Measurements from ENCODE around the gene GALNT10.

GALNT10 gene

DNA sequence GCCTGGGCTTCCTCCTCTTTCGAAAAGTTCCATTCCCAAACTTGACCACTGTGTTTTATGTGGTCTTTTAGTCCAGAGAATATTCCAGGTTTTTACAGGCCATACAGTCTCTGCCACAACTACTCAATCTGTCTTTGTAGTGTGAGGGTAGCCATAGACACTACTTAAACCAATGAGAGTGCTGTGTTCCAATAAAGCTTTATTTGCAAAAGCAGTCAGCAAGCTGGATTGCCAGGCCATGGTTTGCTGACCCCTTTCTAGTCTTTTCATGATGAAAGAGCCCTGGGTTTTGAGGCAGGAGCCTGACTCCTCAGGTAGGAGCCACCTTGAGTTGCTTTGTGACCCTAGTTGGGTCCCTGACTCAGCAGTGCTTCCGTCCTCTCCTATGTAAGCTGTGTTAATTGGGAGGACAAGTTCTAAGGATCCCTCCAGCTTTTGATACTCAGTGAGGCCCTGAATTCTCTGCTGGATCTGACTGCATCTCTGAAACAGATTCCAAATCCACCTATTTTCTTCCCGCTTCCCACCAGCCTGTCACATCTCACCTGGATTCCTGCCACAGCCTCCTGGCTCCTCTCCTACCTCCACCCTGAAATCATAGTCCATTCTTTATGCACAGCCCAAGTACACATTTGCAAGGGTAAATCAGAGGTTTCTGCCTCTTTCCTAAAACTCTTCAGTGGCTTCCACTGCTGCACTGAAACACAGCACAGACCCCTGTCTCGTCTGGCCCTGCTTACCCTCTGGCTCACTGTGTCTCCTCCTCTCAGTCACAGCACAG, 13.5 kb downstream of the GALNT10 start:
- DNase-seq = no peak

DNA sequence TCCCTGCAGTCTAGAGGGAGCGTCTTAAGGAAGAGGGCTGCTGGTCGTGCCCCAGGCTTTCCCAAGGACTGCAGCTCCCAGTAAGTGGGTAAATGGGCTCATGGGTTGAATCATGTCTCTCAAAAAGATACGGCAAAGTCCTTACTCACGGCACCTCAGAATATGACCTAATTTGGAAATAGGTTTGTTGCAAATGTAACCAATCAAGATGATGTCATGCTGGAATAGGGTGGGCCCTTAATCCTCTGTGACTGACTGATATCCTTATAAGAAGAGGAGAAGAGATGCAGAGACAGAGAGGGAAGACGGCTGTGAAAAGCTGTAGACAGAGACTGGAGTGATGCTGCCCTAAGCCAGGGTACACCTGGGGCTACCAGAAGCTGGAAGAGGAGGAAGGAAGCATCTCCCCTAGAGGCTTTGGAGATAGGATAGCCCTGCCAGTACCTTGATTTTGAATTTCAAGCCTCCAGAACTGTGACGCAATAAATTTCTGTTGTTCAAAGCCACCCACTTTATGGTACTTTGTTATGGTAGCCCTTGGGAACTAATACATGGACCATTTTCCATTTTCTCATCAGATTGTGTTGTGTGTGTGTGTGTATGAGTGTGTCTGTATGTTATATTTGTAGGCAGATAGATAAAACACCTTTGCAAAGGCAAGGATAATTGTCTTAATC, 15.0 kb downstream of the GALNT10 start:
- no peak for DNase-seq

DNA sequence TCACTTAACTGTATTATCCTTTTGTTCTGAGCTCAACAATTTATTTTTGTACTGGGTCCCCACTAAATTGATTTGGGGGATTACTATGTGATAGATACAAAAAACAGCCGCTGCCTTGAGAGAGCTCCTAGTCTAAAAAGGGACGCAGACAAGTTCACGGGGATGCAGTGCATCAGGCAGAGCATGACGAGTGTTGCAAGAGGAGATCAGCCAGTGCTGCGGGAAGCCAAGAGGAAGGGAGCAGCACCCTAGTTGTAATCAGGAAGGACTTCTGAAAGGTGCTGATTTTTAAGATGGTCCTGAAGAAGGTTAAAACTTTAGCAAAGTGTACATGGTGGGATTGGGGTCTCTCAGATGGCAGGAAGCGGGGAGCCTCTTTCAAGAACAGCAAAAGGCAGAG, 15.8 kb downstream of the GALNT10 start:
- no peak for DNase-seq

DNA sequence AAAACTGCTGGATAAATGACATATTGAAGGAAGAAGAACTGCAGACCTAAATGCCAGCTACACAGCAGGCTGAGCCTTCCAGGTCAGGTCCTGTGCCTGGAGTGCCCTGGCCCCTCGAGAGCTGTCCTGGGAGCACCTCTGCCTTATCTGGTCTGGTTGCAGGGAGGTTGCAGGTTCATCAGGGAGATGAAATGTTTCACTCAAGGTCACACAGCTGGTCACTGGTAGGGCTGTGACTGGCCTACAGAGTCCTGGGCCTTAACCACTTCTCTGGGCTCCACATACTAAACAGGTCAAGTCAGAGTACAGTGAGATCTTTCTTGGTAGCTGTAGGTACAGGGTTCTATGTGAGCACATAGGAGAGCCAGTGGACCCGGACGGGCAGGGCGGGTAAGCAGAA, 16.7 kb downstream of the GALNT10 start:
- DNase-seq = no peak

DNA sequence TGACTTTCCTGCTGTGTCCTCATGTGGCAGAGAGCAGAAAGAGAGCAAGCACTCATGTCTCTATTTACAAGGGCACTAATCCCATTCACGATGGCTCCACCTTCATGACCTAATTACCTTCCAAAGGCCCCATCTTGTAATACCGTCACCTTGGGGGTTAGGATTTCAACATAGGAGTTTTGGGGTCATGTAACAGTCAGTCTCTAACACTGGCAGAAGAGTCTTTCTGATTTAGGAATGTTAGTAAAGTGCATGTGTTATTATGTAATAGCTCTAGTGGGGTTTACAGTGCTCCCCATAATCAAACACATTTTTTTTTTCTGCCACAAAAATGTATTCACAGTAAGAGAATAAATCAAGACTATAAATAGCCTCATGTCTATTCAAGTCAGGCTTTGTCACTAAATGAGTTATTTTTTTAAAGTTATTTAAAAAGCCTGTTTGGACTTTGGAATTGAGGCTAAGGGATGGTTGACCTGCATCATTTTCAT, 19.1 kb downstream of the GALNT10 start:
- no peak for DNase-seq

DNA sequence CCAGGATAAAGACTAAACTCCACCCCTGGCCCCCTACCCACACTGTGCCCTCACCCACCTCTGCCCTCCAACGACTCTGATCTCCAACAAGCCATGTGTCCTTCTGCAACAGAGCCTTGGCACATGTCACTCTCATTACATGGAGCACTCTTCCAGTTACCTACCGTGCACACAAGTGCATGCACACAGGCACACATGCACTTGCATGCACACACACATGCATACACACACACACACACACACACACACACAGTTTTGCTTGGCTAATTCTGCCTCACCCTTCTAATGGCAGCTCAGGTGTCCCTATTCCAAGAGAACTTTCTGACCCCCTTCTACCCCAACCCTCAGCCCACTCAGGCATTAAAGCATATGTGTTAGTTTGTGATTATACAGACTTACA, 19.6 kb downstream of the GALNT10 start:
- no peak for DNase-seq

DNA sequence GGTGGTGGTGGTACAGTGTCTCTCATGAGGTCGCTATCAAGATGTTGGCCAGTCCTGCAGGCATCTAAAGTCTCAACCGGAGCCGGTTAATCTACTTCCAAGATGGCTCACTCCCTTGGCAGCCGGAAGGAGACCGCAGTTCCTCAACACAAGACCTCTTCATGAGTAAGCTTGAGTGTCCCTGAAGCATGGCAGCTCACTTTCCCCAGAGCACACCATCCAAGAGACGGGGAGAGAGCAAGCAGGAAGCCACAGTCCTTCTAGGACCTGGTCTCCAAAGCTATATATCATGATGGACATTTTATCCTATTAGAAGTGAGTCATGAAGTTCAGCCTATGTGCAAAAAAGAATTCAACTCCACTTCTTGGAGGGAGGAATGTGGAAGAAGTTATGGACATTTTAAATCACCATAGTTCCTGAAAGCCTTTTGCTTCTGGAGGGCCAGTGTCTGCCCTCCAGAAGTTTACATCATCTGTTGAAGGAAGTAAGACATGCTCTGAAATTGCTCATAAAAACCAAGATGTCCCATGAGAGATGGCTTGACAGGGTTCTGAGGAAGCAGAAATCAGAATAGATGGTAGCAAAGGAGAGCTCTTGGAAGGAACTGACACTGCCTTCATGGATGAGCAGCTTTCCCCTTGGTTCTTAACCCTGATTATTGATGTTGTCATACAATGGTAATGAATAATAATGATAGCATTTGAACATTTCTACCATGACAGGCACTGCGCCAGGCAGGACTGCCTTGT, 21.3 kb downstream of the GALNT10 start:
- DNase-seq = no peak

DNA sequence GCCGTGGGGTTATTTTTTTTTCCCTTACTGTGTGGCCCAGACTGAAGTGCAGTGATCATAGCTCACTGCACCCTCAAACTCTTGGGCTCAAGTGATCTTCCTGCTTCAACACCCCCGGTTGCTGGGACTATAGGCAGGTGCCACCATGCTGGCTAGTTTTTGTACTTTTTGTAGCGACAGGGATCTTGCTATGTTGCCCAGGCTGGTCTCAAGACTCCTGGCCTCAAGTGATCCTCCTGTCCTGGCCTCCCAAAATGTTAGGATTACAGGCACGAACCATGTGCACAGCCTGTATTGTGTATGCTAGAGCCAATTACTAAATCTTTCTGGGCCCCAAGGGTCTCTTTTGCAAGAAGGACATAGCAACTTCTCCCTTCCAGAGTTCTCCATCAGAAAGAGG, 23.1 kb downstream of the GALNT10 start:
- no peak for DNase-seq

DNA sequence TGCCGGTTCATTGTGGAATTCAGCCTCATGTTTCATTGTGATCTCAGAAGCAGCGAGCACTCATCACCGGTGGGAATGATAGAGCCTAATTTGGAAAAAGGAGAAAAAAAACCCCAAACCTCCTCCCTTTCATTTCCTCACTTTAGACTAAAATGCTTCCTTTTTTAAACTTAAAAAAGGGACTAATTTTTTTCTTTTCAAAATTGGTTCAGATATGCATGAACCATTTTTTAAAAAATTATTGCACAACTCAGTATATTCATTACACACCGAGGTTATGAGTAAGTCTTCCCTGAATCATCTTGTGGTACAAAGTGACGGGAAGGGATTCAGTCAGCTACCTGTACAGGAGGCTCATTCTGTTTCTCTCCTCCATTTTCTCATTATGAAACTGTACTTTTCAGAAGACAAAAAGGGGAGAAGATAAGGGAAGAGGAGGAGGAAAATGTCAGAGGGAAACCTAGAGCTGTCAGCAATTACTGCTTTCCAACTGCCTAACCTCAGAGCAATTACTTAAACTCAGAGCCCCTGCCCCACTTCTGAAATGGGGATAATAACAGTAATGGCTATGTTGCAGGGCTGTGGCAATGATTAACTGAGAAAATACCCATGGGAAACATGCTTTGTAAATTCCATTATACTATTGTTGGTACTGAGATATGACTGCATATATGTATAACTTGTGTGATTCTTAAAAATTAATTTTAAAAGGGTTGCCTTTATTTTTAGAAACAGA, 24.0 kb downstream of the GALNT10 start:
- no peak for DNase-seq

DNA sequence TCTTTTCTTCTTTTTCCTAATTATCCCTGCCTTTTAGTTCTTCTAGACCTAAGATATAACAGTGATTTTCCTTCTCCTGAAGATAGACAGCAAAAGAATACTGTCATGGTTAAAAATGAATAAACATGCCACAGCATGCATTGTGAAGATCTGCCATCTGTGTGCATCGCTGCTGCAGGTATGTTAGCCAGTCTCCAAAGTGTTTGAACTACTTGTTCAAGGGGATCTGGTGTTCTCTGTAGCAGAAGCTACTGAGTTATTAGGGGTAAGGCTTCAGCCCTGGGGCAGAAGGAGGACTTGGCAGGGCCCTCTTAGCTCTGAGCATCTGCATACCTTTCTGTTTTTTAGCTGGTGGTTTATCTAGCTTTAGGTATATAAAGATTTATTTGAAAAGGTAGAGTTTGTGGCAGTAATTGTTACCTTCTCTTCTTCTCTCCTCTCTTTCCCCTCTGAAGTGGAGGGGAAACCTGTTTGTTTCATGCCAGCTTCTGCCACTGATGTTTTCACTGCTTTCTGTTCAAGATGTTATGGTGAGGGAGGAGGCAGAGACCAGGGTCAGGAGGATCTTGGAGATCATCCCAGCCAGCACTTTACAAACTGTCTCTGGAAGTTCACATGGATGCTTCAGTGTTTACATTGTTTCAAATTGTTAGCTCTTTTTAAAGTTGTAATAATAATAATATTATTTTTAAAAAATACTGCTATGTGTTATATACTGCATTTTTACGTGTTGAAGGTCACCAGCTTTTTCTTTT, 25.2 kb downstream of the GALNT10 start:
- no peak for DNase-seq

DNA sequence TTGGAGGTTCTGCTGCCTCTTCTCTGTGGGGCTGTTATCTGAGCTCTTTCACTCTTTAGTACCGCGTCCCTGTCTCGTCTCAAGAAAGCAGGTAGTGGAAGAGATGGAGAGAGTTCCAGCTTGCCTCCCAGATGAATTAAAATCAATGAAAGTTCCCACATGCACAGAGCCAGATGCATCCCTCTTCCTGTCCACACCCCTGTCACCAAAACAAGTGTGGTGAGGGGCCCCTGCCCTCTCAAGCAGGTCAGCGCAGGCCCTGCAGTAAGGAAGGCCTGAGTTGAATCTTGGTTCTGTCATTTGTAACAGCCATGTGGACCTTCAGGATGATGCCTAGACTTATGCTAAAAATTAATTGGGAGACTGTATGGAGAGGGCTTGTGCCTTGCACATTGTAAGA, 26.9 kb downstream of the GALNT10 start:
- no peak for DNase-seq

DNA sequence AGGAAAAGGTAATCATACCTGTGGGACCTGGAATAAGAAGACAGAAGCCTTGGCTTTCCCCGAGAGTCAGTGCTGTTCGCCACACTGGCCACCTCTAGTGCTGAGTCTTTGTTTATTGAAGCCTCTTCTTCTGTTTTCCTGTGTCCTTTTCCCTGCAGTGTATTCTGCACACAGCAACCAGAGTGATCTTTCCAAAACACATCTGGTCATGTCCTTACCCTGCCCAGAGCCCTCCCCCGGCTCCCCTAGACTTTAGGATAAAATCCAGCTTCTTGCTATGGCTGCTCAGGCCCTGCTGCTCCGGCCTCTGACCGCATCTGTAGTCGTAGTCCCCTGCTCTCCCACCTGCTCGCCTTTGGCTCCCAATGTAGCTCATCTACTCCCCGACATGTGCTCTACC, 28.3 kb downstream of the GALNT10 start:
- no peak for DNase-seq

DNA sequence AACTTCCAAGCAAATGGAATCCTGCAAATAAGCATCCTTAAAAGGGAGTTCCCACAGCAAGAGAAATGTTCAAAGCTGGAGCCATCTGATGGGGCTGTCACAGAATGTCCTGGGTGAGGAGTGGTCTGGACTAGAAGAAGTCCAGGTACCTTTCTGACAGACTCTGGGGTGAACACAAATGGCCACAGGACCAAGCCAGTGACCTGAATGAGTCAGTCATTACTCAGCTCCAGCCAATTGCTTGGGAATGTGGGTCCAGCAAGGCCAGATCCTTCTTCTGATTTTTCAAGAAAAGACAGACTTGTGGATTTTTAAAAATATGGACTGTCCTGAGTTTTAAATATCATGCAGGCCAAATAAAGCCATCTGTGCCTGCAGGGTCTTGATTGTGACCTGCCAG, 30.1 kb downstream of the GALNT10 start:
- DNase-seq = no peak

DNA sequence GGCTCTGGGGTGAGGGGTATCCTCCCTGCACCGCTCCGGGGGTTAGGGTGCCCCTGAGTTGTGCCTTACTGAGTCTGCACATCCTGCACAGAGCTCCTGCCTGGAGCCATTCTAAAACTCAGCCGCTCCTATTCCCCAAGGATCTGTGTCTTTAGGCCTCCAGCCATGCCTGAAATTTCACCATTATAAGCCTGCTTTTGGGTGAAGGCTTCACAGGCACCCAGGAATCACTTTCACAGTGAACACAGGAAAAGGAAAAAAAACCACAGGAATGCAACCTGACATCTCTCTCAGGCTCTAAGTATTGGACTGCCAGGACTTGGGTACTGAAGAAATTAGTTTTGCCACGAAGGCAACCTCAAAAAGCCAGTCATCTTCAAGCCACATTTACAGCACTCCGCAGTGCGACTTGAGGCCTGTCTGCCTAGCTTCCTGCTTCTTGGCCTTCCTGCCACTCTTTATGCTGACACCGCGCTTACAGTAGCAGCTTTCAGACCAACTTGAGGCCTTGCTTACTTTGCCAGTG, 30.9 kb downstream of the GALNT10 start:
- DNase-seq = no peak

DNA sequence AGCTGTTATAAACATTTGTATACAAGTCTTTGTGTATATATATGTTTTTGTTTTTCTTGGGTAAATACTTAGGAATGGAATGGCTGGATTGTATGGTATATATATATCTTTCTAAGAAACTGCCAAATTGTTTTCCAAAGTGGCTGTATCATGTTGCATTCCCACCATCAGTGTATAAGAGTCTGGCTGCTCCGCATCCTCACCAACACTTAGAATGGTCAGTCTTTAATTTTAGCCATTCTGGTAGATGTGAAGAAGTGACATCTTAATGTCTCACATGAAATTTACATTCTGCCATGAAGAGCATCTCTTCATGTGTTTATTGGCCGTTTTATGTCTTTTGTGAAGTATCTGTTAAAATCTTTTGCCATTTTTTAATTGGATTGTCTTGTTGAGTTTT, 31.9 kb downstream of the GALNT10 start:
- no peak for DNase-seq

DNA sequence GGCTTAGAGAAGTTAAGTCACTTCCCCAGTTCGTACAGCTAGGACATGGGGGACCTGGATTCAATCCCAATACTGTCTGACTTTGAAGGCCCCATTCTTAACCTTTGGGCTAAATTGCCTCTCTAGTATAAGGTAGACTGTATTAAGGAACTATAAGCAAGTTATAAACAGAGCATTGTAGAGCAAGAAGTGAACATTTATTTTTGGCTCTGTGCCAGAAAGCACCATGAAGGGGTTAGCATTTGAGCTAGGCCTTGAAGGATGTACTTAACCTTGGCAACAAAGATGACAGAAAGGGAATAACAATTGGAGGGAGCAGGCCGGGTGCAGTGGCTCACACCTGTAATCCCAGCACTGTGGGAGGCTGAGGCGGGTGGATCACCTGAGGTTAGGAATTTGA, 32.8 kb downstream of the GALNT10 start:
- no peak for DNase-seq

DNA sequence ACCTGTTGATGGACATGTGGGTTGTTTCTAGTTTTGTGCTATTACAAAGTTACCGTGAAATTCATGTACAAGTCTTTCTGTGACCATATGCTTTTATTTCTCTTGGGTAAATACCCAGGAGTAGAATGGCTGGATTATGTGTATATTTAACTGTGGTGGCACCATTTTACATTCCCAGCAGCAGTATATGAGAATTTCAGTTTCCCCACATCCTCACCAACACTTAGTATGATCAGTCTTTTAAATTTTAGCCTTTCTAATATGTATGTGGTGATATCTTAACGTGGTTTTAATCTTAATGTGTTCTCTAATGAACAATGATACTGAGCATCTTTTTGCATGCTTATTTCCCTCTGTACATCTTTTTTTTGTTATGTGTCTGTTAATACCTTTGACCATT, 36.6 kb downstream of the GALNT10 start:
- no peak for DNase-seq

DNA sequence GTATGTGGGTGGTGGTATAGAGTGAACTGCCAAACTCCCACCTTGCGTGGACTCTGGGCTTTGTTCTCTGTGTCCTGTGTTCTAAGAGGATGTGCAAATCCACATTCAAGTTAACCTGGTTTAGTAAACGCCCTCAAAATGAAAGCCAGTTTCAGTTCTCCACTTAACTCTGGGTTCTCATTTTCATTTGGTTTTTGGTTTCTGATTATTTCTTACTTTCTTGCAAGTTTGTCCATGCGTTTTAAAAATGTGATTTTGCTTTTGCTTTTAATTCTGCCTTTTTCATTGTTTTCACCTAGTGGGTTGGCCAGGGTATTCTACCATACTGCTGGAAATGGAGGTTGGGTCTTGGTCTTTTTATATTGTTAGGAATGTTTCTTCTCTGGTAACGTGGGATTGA, 38.2 kb downstream of the GALNT10 start:
- DNase-seq = no peak

DNA sequence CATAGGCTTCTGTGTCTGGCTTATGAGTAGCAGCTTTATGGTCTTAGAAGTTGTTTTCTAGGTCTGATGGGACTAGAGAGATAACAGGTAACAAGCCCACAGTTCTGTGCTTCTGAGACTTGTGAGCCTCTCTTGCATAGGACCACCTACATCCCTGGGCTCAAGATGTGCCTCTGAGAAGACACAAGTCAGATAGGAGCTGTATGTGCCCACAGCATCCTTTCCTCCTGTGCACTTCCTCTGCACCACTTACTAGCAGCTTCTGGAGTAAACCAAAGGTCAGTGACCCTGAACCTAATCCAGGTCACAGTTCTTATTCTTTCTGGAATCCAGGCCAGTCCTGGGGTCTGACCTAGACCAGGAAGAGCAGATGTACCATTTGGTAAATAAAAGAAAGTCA, 40.0 kb downstream of the GALNT10 start:
- no peak for DNase-seq

DNA sequence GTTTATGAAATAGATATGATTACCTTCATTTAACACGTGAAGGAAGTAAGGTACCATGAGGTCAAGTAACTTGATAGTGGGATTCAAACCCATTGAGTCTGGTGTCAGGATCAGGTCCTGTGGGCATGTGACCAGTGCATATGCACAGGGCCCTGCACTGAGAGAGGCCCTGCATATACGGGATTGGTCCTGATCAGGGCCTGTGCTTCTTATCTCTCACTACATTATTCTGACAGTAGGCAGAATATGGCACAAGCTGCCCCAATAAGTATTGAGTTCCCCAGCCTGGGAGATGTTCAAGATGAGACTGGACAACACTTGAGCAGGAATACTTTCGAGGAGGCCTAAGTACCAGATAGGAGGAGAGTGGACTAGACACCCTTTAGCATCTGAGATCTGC, 44.0 kb downstream of the GALNT10 start:
- no peak for DNase-seq

DNA sequence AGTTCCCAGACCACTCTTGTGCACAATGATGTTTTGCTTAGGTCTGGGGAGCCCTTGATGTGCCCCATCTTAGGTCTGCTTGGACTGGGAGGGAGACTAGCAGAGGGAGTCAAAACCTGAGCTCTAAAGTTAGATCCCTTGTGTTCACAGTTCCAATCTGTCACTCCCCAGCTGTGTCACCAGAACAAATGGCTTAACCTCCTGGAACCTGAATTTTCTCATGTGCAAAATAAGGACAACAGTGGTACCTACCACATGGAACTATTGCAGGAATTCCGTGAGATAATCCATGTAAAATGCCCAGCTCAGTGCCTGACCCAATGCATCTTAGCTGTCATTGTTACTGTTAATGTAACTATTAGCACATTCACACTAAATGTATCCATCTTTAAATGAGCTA, 45.5 kb downstream of the GALNT10 start:
- no peak for DNase-seq

Measured in SIG-M5 (cell line).